ENCODE measurements around the gene PARD3B. TPM values are rescaled to one million over a fixed set of nuclear protein-coding genes. Genes with fewer than 3 reads are reported as not detected.

Gene PARD3B
- total and polyA plus RNA-seq, 2 of the 8 experiments (the other 6 are each of a cell fraction or from before 2014, with no cell fraction given), result 1.2 to 5.7 TPM

DNA sequence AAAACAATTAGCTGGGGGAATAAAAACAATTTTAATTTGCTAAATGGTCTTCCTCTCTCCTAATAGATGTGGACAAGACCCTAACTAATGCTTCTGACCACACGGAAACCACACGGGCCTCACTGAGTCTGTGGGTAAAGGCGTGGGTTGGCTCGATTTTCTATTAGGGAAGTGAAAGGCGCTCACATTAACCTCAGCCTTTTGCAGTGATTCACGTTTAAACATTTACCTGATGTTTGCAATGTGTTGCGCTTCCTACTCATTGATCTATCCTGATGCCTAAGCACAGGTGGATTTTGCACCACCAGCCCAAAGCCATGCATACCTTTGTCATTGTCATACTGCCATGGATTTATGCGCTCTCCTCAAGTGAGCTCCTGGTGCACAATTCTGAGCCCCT is 1101.4 kb downstream of the PARD3B start:
- no peaks in the 10 kb centered on the region for H4K20me1 ChIP-seq (replicated peaks in 1 of 2; ENCODE audit: control insufficient read depth in 1 of 2, insufficient read depth in 2 of 2, low read length in 2 of 2)
- DNase-seq (ENCODE audit: low read depth in 1 of 2, low spot score in 2 of 2) (no peak), FAIRE-seq (no peak)
- no peaks in the 10 kb centered on the region; a peak in 1 of 7 replicates for H3K27me3 ChIP-seq (replicated peaks in 1 of 4; ENCODE audit: control insufficient read depth in 3 of 4, extremely low read depth in 1 of 4, insufficient read depth in 3 of 4, low read length in 3 of 4)
- ChIA-PET POLR2A (ENCODE audit: partially characterized antibody) (no interaction called here), CTCF (ENCODE audit: partially characterized antibody) (interaction anchor here (0.6 to 1.4 kb wide), 3 partner anchors 10 to 254 kb away, joined by 3 read pairs; no protein-coding TSS in a partner anchor)
- no peak overlapping the region for H3K23ac ChIP-seq (ENCODE audit: insufficient read length)
- H3K79me1 ChIP-seq (ENCODE audit: low read depth, low read length), result no peaks in the 10 kb centered on the region
- no peak overlapping the region for H3K4me3 ChIP-seq (ENCODE audit: extremely low read depth in 1 of 4, insufficient read depth in 2 of 4, low read depth in 3 of 4, low read length in 4 of 4)
- no peak overlapping the region for H4K5ac ChIP-seq (ENCODE audit: insufficient read length, low read depth, low read length)
- H3K14ac ChIP-seq (ENCODE audit: insufficient read length), result no peak overlapping the region
- H2AK5ac ChIP-seq (ENCODE audit: low read depth, low read length), result no peak overlapping the region
- no peak overlapping the region for H3K9ac ChIP-seq (replicated peaks in 1 of 4; ENCODE audit: extremely low read depth in 1 of 4, low read depth in 3 of 4, low read length in 3 of 4)
- no peak overlapping the region for H3K4ac ChIP-seq (replicated peaks; ENCODE audit: insufficient read length, low read depth, low read length)
- H3K4me2 ChIP-seq (ENCODE audit: insufficient read depth in 1 of 2, low read depth in 2 of 2, low read length in 2 of 2), result no peak overlapping the region
- no peaks in the 10 kb centered on the region for H3K36me3 ChIP-seq (ENCODE audit: control insufficient read depth in 2 of 4, insufficient read depth in 4 of 4, low read length in 3 of 4)
- H3K79me2 ChIP-seq (ENCODE audit: control insufficient read depth in 1 of 2, insufficient read depth in 2 of 2, low read length in 2 of 2), result no peaks in the 10 kb centered on the region
- no peak overlapping the region for H2BK5ac ChIP-seq (ENCODE audit: low read depth, low read length)
- H2BK20ac ChIP-seq (ENCODE audit: low read length), result 0 out of 2 replicates have a peak overlapping the region, but pooled peaks have one; percentile 49
- TF ChIP-seq RFX5 (IDR thresholded peaks at IDR 0.05; ENCODE audit: borderline replicate concordance, low read depth, low read length) (no peak), SP4 (IDR thresholded peaks at IDR 0.05; ENCODE audit: low read length) (no peak), GTF2F1 (IDR thresholded peaks at IDR 0.05; ENCODE audit: borderline replicate concordance, low read depth, low read length) (no peak), EGR1 (IDR thresholded peaks at IDR 0.05; ENCODE audit: borderline replicate concordance, low read depth, low read length) (no peak), RXRA (IDR thresholded peaks at IDR 0.05; ENCODE audit: insufficient read depth, low read depth, low read length) (no peak)
- TF ChIP-seq, protein P1, sequence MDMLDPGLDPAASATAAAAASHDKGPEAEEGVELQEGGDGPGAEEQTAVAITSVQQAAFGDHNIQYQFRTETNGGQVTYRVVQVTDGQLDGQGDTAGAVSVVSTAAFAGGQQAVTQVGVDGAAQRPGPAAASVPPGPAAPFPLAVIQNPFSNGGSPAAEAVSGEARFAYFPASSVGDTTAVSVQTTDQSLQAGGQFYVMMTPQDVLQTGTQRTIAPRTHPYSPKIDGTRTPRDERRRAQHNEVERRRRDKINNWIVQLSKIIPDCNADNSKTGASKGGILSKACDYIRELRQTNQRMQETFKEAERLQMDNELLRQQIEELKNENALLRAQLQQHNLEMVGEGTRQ (IDR thresholded peaks at IDR 0.05; ENCODE audit: low read length), result no peak
- TF ChIP-seq, protein P2, sequence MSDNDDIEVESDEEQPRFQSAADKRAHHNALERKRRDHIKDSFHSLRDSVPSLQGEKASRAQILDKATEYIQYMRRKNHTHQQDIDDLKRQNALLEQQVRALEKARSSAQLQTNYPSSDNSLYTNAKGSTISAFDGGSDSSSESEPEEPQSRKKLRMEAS (IDR thresholded peaks at IDR 0.05), result no peak
- peaks cover 0 to 18% (median 9%) of the 10 kb centered on the region in 4 experiments; a peak in 5 of 7 replicates for H3K4me1 ChIP-seq (replicated peaks in 1 of 4; ENCODE audit: control insufficient read depth in 3 of 4, insufficient read depth in 4 of 4, low read length in 3 of 4)
- H2BK12ac ChIP-seq (ENCODE audit: low read depth, low read length), result no peak overlapping the region
- no peaks in the 10 kb centered on the region for H3K9me3 ChIP-seq (ENCODE audit: insufficient read depth in 2 of 2, low read depth in 1 of 2, low read length in 1 of 2)
- H2AFZ ChIP-seq (ENCODE audit: low read length), result no peak overlapping the region
- H3K23me2 ChIP-seq (ENCODE audit: low read depth, low read length), result no peaks in the 10 kb centered on the region
- WGBS, 2 experiments (ENCODE audit: extremely low coverage in 1 of 2, insufficient coverage in 1 of 2, insufficient read length in 1 of 2, insufficient replicate concordance in 2 of 2, low coverage in 1 of 2, low lambda C conversion rate in 2 of 2, missing lambda C conversion rate in 1 of 2), result 77% methylated on average over 8 of the region's 8 CpGs; no CpG with 5 or more reads in 1 of the 2 experiments
- no peak overlapping the region for H3K56ac ChIP-seq (replicated peaks; ENCODE audit: insufficient read length, low read depth, low read length)
- no peak overlapping the region for H3K27ac ChIP-seq (ENCODE audit: low read depth, low read length)
- H2BK120ac ChIP-seq (replicated peaks; ENCODE audit: low read depth, low read length), result no peak overlapping the region
- H4K8ac ChIP-seq (ENCODE audit: extremely low read depth, insufficient read depth, low read length), result no peak overlapping the region
- H4K91ac ChIP-seq (replicated peaks; ENCODE audit: insufficient read length, low read length), result no peak overlapping the region
- no peak overlapping the region for H3K18ac ChIP-seq (ENCODE audit: extremely low read depth, low read length)
- H2BK15ac ChIP-seq (ENCODE audit: low read length), result no peak overlapping the region

Measured in H1 (cell line).